Dendritic cell treated with granulocyte-macrophage colony-stimulating factor and Interleukin-4, amounts not matched to agents 40 ng/mL and 50 ng/mL, for 4 days (primary cell): ENCODE results near the gene PARD3.
"Not testable (repeated sequence)": the region's sequence is repeated elsewhere in the genome, so short reads cannot be mapped to it uniquely, and the experiment has no call there.

Experiments
- H3K27ac Mint-ChIP-seq: one replicate; pipeline ENCODE4 v1.8.0; 2022; ENCODE audit warnings: mild to moderate bottlenecking, mixed read lengths
- H3K27me3 Mint-ChIP-seq: one replicate; pipeline ENCODE4 v1.8.0; 2022; ENCODE audit warnings: mild to moderate bottlenecking, mixed read lengths
- H3K36me3 Mint-ChIP-seq: one replicate; pipeline ENCODE4 v1.8.0; 2022; ENCODE audit warnings: low read depth, mixed read lengths
- H3K4me1 Mint-ChIP-seq: one replicate; pipeline ENCODE4 v1.8.0; 2022; ENCODE audit warnings: low read depth, mixed read lengths
- H3K4me3 Mint-ChIP-seq: one replicate; pipeline ENCODE4 v1.8.0; 2022; ENCODE audit warnings: mild to moderate bottlenecking, moderate library complexity, mixed read lengths
- H3K9me3 Mint-ChIP-seq: one replicate; pipeline ENCODE4 v1.8.0; 2022; ENCODE audit warnings: mixed read lengths
- intact Hi-C: fragments of 100-400 bp; cut with micrococcal nuclease; formaldehyde crosslinking; loops from one replicate; pipeline ENCODE4 v1.15.0; 2022

The PARD3 gene

GRCh38 chr10:34405611-34406462 lies 409.3 kb downstream of the PARD3 start:
- intact Hi-C loops: no loop called here
- H3K9me3 Mint-ChIP-seq: no peaks in the 10 kb centered on the region
- H3K4me1 Mint-ChIP-seq: peaks cover 20% of the 10 kb centered on the region

DNA sequence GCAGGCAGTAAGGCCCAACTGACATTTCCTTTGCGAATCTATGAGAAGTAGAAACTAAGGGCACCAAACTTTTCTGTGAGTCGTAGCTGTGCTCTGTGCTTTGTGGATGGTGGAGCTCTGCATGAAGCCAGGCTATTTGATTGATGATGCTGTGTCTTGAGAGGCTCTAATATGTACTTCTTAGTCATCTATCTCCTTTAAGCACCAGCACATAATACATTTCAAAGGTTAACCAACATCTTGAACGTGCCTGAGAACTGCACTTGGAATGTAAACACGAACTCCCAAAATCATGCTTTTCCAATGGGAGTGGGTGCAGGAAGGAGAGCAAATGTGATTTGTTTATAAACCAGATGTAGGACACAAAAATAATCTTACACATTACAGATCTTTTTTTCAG lies 411.6 kb downstream of the PARD3 start:
- H3K9me3 Mint-ChIP-seq: no peaks in the 10 kb centered on the region
- intact Hi-C loops: no loop called here
- H3K4me3 Mint-ChIP-seq: no peak overlapping the region
- H3K27ac Mint-ChIP-seq: no peak overlapping the region
- H3K36me3 Mint-ChIP-seq: no peaks in the 10 kb centered on the region
- peaks cover 30% of the 10 kb centered on the region for H3K4me1 Mint-ChIP-seq
- H3K27me3 Mint-ChIP-seq: no peaks in the 10 kb centered on the region

More at GRCh38 chr10:34405611-34406462, 409.3 kb downstream of the PARD3 start:
- H3K27me3 Mint-ChIP-seq: no peaks in the 10 kb centered on the region
- H3K36me3 Mint-ChIP-seq: no peaks in the 10 kb centered on the region
- H3K27ac Mint-ChIP-seq: no peak overlapping the region
- no peak overlapping the region for H3K4me3 Mint-ChIP-seq

- H3K36me3 Mint-ChIP-seq: no peaks in the 10 kb centered on the region
- no peak overlapping the region for H3K4me3 Mint-ChIP-seq
- H3K27me3 Mint-ChIP-seq: no peaks in the 10 kb centered on the region
- H3K4me1 Mint-ChIP-seq: peaks cover 29% of the 10 kb centered on the region
- no peak overlapping the region for H3K27ac Mint-ChIP-seq
- intact Hi-C loops: no loop called here
- no peaks in the 10 kb centered on the region for H3K9me3 Mint-ChIP-seq
Observed at GRCh38 chr10:34400075-34400474, 415.0 kb downstream of the PARD3 start.

DNA sequence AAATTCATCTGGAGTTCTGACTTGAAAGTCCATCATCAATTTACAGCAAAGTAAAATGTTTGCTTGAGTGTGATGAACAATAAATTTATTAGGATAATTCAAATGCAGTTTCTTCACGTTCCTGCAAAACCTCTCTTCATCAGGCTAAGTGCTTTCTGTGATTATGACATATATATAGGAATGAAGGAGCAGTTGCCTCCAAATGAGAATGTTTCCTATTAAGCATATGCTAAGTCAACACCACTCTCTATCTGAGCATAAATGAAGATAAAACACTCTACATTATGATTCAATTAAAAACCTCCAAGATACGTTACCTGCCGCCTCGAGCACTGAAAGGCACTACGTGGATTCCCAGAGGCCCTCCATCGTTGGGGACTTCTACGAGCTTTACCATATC lies 416.1 kb downstream of the PARD3 start:
- Mint-ChIP-seq H3K27ac (no peak overlapping the region), H3K4me3 (no peak overlapping the region), H3K9me3 (no peaks in the 10 kb centered on the region), H3K4me1 (peaks cover 29% of the 10 kb centered on the region), H3K27me3 (no peaks in the 10 kb centered on the region), H3K36me3 (no peaks in the 10 kb centered on the region)
- intact Hi-C loops: no loop called here

DNA sequence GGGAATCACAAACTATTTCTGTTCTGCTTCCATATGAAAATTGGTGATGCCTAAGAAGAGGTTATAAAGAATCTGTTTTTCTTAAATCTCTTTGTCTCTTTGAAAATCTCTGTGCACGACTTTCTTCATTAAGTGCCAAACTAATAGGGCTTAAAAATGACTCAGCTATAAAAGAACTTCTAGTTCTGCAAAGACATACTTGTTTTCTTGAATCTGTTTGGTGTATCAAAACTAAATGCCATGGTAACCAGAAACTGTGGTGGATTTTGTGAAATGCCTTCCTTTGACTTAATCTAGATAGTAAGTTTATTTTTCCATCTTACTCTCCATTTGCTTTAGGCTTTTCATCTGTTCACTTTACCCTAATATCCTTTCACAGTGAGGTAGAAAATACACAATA lies 417.8 kb downstream of the PARD3 start:
- no peaks in the 10 kb centered on the region for H3K27me3 Mint-ChIP-seq
- intact Hi-C loops: no loop called here
- H3K9me3 Mint-ChIP-seq: no peaks in the 10 kb centered on the region
- peaks cover 29% of the 10 kb centered on the region for H3K4me1 Mint-ChIP-seq
- H3K36me3 Mint-ChIP-seq: no peaks in the 10 kb centered on the region
- H3K4me3 Mint-ChIP-seq: no peak overlapping the region
- H3K27ac Mint-ChIP-seq: no peak overlapping the region

- no peaks in the 10 kb centered on the region for H3K27me3 Mint-ChIP-seq
- peaks cover 29% of the 10 kb centered on the region for H3K4me1 Mint-ChIP-seq
- no peak overlapping the region for H3K27ac Mint-ChIP-seq
- no peaks in the 10 kb centered on the region for H3K36me3 Mint-ChIP-seq
- H3K9me3 Mint-ChIP-seq: no peaks in the 10 kb centered on the region
- no peak overlapping the region for H3K4me3 Mint-ChIP-seq
- intact Hi-C loops: no loop called here
Observed at GRCh38 chr10:34396663-34397062, 418.4 kb downstream of the PARD3 start.

- peaks cover 2% of the 10 kb centered on the region for H3K27me3 Mint-ChIP-seq
- peaks cover 19% of the 10 kb centered on the region for H3K4me1 Mint-ChIP-seq
- H3K36me3 Mint-ChIP-seq: no peaks in the 10 kb centered on the region
- no peaks in the 10 kb centered on the region for H3K9me3 Mint-ChIP-seq
- H3K4me3 Mint-ChIP-seq: no peak overlapping the region
- no peak overlapping the region for H3K27ac Mint-ChIP-seq
- intact Hi-C loops: no loop called here
Observed at GRCh38 chr10:34392641-34393170, 422.4 kb downstream of the PARD3 start.

GRCh38 chr10:34391168-34391567 lies 423.9 kb downstream of the PARD3 start:
- H3K27ac Mint-ChIP-seq, H3K36me3 Mint-ChIP-seq, H3K4me1 Mint-ChIP-seq, H3K9me3 Mint-ChIP-seq, intact Hi-C loops, H3K4me3 Mint-ChIP-seq, H3K27me3 Mint-ChIP-seq: not testable (repeated sequence)

DNA sequence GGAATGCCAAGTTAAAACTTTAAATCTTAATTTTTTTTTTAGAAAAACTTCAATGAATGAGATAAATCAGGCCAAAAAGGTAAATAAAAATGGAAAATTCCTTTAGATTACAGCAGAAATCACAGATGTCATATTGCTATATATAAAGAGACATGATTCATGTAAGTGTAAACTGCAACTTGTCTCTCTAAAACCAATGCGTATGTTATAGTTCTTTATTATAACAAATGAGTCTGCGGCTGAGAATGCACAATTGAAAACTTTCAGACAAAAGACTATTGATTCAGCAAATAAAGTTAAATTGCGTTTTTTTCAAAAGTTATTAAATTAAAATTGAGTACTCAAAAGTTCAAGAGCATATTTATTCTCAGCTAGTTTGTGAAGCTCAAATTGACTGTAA lies 425.3 kb downstream of the PARD3 start:
- Mint-ChIP-seq H3K4me1 (no peaks in the 10 kb centered on the region), H3K36me3 (no peaks in the 10 kb centered on the region), H3K4me3 (no peak overlapping the region), H3K27me3 (peaks cover 2% of the 10 kb centered on the region), H3K27ac (no peak overlapping the region), H3K9me3 (no peaks in the 10 kb centered on the region)
- intact Hi-C loops: no loop called here

DNA sequence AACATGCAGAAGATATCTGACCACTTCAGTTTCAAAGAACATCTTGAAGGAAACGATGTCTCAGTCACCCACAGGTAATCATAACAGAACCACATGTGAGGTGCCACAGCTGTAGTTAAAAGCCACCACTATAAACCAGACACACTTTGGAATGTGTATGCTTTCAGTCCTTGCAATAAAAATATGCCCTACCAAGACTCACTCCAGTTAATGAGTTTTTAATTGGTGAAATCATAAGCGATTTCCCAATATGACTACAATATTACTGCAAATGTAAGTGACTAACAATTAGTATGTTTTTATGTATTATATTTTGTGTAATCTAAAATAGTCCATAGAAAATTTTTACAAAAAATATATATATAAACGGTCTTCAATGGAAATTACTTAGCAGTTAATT lies 428.2 kb downstream of the PARD3 start:
- Mint-ChIP-seq H3K27me3 (peaks cover 2% of the 10 kb centered on the region), H3K36me3 (no peaks in the 10 kb centered on the region), H3K4me3 (no peak overlapping the region), H3K27ac (no peak overlapping the region), H3K4me1 (no peaks in the 10 kb centered on the region), H3K9me3 (no peaks in the 10 kb centered on the region)
- intact Hi-C loops: no loop called here

- H3K36me3 Mint-ChIP-seq: no peaks in the 10 kb centered on the region
- intact Hi-C loops: no loop called here
- H3K27me3 Mint-ChIP-seq: peaks cover 2% of the 10 kb centered on the region
- no peak overlapping the region for H3K27ac Mint-ChIP-seq
- no peaks in the 10 kb centered on the region for H3K9me3 Mint-ChIP-seq
- H3K4me1 Mint-ChIP-seq: no peaks in the 10 kb centered on the region
- no peak overlapping the region for H3K4me3 Mint-ChIP-seq
Observed at GRCh38 chr10:34384372-34384771, 430.7 kb downstream of the PARD3 start.

DNA sequence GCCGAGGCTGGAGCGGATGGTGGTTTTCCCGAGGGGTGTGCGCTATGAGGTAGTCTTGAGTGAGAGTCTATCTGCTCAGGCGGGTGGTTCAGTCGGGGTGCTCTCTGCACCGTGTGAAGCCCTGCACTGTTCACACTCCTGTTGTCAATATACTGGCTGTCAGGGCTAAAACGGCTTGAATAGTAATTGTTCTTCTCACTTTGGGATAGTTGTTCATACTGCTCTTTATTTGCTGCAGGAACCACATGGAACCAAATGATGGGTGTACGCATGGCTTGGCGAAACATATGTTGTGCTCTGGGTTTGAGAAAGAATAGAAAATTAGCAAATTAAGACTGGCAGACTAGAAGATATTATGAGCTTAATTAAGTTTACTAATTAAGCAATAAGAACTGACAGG lies 432.5 kb downstream of the PARD3 start:
- intact Hi-C loops: no loop called here
- H3K27ac Mint-ChIP-seq: no peak overlapping the region
- no peaks in the 10 kb centered on the region for H3K9me3 Mint-ChIP-seq
- no peaks in the 10 kb centered on the region for H3K36me3 Mint-ChIP-seq
- H3K4me3 Mint-ChIP-seq: no peak overlapping the region
- no peaks in the 10 kb centered on the region for H3K4me1 Mint-ChIP-seq
- no peaks in the 10 kb centered on the region for H3K27me3 Mint-ChIP-seq

DNA sequence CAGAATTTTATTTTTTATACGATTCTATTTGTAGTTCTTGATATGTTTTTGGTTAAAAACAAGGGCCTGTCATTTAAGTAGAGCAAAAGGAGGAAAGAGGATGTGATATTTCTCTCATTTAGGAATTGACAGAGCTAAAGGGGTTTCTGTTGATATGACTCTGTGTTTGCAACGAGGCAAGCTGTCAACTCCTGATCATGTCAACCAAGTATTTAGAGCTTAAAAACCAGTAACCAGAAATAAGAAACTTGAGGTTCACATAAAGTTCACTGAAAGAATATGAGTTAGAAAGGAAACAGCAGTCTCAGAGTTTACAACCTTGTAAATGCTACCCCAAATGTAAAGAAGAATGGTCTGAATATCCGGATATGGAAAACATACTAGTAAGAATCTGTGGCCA lies 434.2 kb downstream of the PARD3 start:
- Mint-ChIP-seq H3K4me1 (no peaks in the 10 kb centered on the region), H3K27ac (no peak overlapping the region), H3K4me3 (no peak overlapping the region), H3K36me3 (no peaks in the 10 kb centered on the region), H3K27me3 (no peaks in the 10 kb centered on the region), H3K9me3 (no peaks in the 10 kb centered on the region)
- intact Hi-C loops: no loop called here

- Mint-ChIP-seq H3K4me3 (no peak overlapping the region), H3K4me1 (peaks cover 9% of the 10 kb centered on the region), H3K27me3 (no peaks in the 10 kb centered on the region), H3K27ac (no peak overlapping the region), H3K9me3 (no peaks in the 10 kb centered on the region), H3K36me3 (no peaks in the 10 kb centered on the region)
- intact Hi-C loops: no loop called here
Observed at GRCh38 chr10:34378297-34378696, 436.8 kb downstream of the PARD3 start.

GRCh38 chr10:34377833-34378232 lies 437.3 kb downstream of the PARD3 start:
- no peak overlapping the region for H3K4me3 Mint-ChIP-seq
- intact Hi-C loops: no loop called here
- H3K4me1 Mint-ChIP-seq: peaks cover 9% of the 10 kb centered on the region
- no peak overlapping the region for H3K27ac Mint-ChIP-seq
- no peaks in the 10 kb centered on the region for H3K27me3 Mint-ChIP-seq
- H3K9me3 Mint-ChIP-seq: no peaks in the 10 kb centered on the region
- no peaks in the 10 kb centered on the region for H3K36me3 Mint-ChIP-seq
